Measurements from ENCODE around the gene SLC9C2.

GRCh38 chr1:173529106-173529505, 73.8 kb downstream of the SLC9C2 start:
- TF ChIP-seq CTCF (IDR thresholded peaks at IDR 0.05) (no peak), POLR2A (IDR thresholded peaks at IDR 0.05) (no peak)

Measured in Peyer's patch (tissue), 4 donors.